Natural killer cell treated with Interleukin-12 subunit alpha and Interleukin-12 subunit beta and Interleukin-15 and Interleukin-18, amount 100 ng/mL, for 72 hours (primary cell): ENCODE results near the gene C1orf216. TPM values are rescaled to one million over a fixed set of nuclear protein-coding genes. Genes with fewer than 3 reads are reported as not detected.
"Not testable (repeated sequence)": the region's sequence is repeated elsewhere in the genome, so short reads cannot be mapped to it uniquely, and the experiment has no call there.

Experiments
- ATAC-seq, 2 donors: fragments of 150-1000 bp; cut with Tn5 transposase in 1 of 2; sonication (Bioruptor Pico), chemical (Tn5 transposase) in 1 of 2; 2 replicates each; pipeline ENCODE4 v1.10.0; 2021
- DNase-seq: peaks from one replicate; pipeline ENCODE4 v3.0.0; 2022; ENCODE audit warnings: low spot score
- H3K27ac Mint-ChIP-seq, 2 donors: 1 replicate in 1 of 2; 2 replicates in 1 of 2; pipeline ENCODE4 v1.8.0; 2022; ENCODE audit warnings: mixed read lengths in 2 of 2, mild to moderate bottlenecking in 1 of 2, moderate library complexity in 1 of 2
- H3K27me3 Mint-ChIP-seq, 2 donors: 1 replicate in 1 of 2; 2 replicates in 1 of 2; pipeline ENCODE4 v1.8.0; 2022; ENCODE audit warnings: mixed read lengths in 2 of 2
- H3K36me3 Mint-ChIP-seq: one replicate; pipeline ENCODE4 v1.8.0; 2022; ENCODE audit warnings: mixed read lengths
- H3K4me1 Mint-ChIP-seq, 2 donors: 1 replicate in 1 of 2; 2 replicates in 1 of 2; pipeline ENCODE4 v1.8.0; 2022; ENCODE audit warnings: low read depth in 2 of 2, mixed read lengths in 2 of 2, mild to moderate bottlenecking in 1 of 2
- H3K4me3 Mint-ChIP-seq: one replicate; pipeline ENCODE4 v1.8.0; 2022; ENCODE audit warnings: mixed read lengths
- H3K9me3 Mint-ChIP-seq: 2 replicates; pipeline ENCODE4 v1.8.0; 2022; ENCODE audit warnings: mixed read lengths
- total RNA-seq, 2 donors: library from RNA; stranded (reverse); gene quantifications; one replicate each; pipeline ENCODE4 v1.2.3, GENCODE V29; 2022

The C1orf216 gene
- total RNA-seq, 2 donors from 2014 or later, result 15.9 to 41.1 TPM

GRCh38 chr1:35717911-35718476 lies 690 bp downstream of the C1orf216 start:
- Mint-ChIP-seq H3K9me3 (no peaks in the 10 kb centered on the region), H3K4me1 (peaks cover 38 to 41% of the 10 kb centered on the region in 2 donors), H3K36me3 (peaks cover 6% of the 10 kb centered on the region), H3K27me3 (no peaks in the 10 kb centered on the region), H3K27ac (peak overlapping the region; percentile 32 to 86), H3K4me3 (peak overlapping the region; percentile 94)
- DNase-seq, result no peak
- no peak for ATAC-seq

- Mint-ChIP-seq H3K27ac (peak overlapping the region; percentile 3 to 19), H3K4me3 (peak overlapping the region; percentile 45)
These were observed 3.1 kb downstream of the C1orf216 start for GRCh38 chr1:35715568-35716002.

GRCh38 chr1:35714921-35715567 lies 3.6 kb downstream of the C1orf216 start:
- ATAC-seq, result no peak
- no peak for DNase-seq
- Mint-ChIP-seq H3K4me3 (peak overlapping the region; percentile 45), H3K36me3 (peaks cover 6% of the 10 kb centered on the region), H3K9me3 (no peaks in the 10 kb centered on the region), H3K27me3 (no peaks in the 10 kb centered on the region), H3K27ac (peak overlapping the region; percentile 3 to 19), H3K4me1 (peaks cover 38 to 41% of the 10 kb centered on the region in 2 donors)

More at GRCh38 chr1:35715568-35716002, 3.1 kb downstream of the C1orf216 start:
- DNase-seq, result peak; percentile 70
- H3K27me3 Mint-ChIP-seq, result no peaks in the 10 kb centered on the region
- H3K36me3 Mint-ChIP-seq, result peaks cover 6% of the 10 kb centered on the region
- H3K4me1 Mint-ChIP-seq, result peaks cover 38 to 41% of the 10 kb centered on the region in 2 donors
- peak; percentile 62 to 64 for ATAC-seq
- H3K9me3 Mint-ChIP-seq, result no peaks in the 10 kb centered on the region

GRCh38 chr1:35711098-35711497 lies 7.6 kb downstream of the C1orf216 start:
- H3K27ac Mint-ChIP-seq, ATAC-seq, H3K36me3 Mint-ChIP-seq, H3K27me3 Mint-ChIP-seq, H3K9me3 Mint-ChIP-seq, DNase-seq, H3K4me3 Mint-ChIP-seq: not testable (repeated sequence)
- peaks cover 33 to 36% of the 10 kb centered on the region in 2 donors for H3K4me1 Mint-ChIP-seq

GRCh38 chr1:35708952-35709351 lies 9.7 kb downstream of the C1orf216 start:
- Mint-ChIP-seq H3K27me3 (peaks cover 8% of the 10 kb centered on the region in 2 donors), H3K36me3 (no peaks in the 10 kb centered on the region), H3K4me3 (peak overlapping the region; percentile 78), H3K4me1 (peaks cover 20 to 21% of the 10 kb centered on the region in 2 donors), H3K9me3 (no peaks in the 10 kb centered on the region), H3K27ac (no peak overlapping the region)
- ATAC-seq, result no peak
- no peak for DNase-seq

- H3K27ac Mint-ChIP-seq, result no peak overlapping the region
- no peak for DNase-seq
- peaks cover 8% of the 10 kb centered on the region in 2 donors for H3K27me3 Mint-ChIP-seq
- peaks cover 20 to 21% of the 10 kb centered on the region in 2 donors for H3K4me1 Mint-ChIP-seq
- ATAC-seq, result peak; percentile 67 to 69
- no peaks in the 10 kb centered on the region for H3K9me3 Mint-ChIP-seq
- no peaks in the 10 kb centered on the region for H3K36me3 Mint-ChIP-seq
- peak overlapping the region; percentile 78 for H3K4me3 Mint-ChIP-seq
These were observed 10.2 kb downstream of the C1orf216 start for GRCh38 chr1:35708441-35708921.

GRCh38 chr1:35707601-35708440 lies 10.9 kb downstream of the C1orf216 start:
- peak overlapping the region in 1 of 2 donors; percentile 40 for H3K27ac Mint-ChIP-seq
- H3K36me3 Mint-ChIP-seq, result no peaks in the 10 kb centered on the region
- peak overlapping the region; percentile 84 for H3K4me3 Mint-ChIP-seq
- peaks cover 8% of the 10 kb centered on the region in 2 donors for H3K27me3 Mint-ChIP-seq
- DNase-seq (no peak), ATAC-seq (peak; percentile 64 to 69)
- no peaks in the 10 kb centered on the region for H3K9me3 Mint-ChIP-seq
- peaks cover 20 to 21% of the 10 kb centered on the region in 2 donors for H3K4me1 Mint-ChIP-seq

GRCh38 chr1:35706846-35707600 lies 11.7 kb downstream of the C1orf216 start:
- H3K36me3 Mint-ChIP-seq, result no peaks in the 10 kb centered on the region
- peak; percentile 32 to 52 for ATAC-seq
- H3K9me3 Mint-ChIP-seq, result no peaks in the 10 kb centered on the region
- H3K27me3 Mint-ChIP-seq, result peaks cover 8 to 10% of the 10 kb centered on the region in 2 donors
- peak overlapping the region; percentile 84 for H3K4me3 Mint-ChIP-seq
- no peak for DNase-seq
- H3K4me1 Mint-ChIP-seq, result peaks cover 20 to 21% of the 10 kb centered on the region in 2 donors
- H3K27ac Mint-ChIP-seq, result peak overlapping the region in 1 of 2 donors; percentile 40

GRCh38 chr1:35702508-35702907 lies 16.2 kb downstream of the C1orf216 start:
- no peak for DNase-seq
- Mint-ChIP-seq H3K4me3 (no peak overlapping the region), H3K27ac (no peak overlapping the region), H3K27me3 (peaks cover 26 to 45% of the 10 kb centered on the region in 2 donors), H3K4me1 (peaks cover 9 to 16% of the 10 kb centered on the region in 2 donors), H3K36me3 (no peaks in the 10 kb centered on the region), H3K9me3 (no peaks in the 10 kb centered on the region)
- ATAC-seq, result no peak

- not testable (repeated sequence) for H3K4me3 Mint-ChIP-seq, H3K4me1 Mint-ChIP-seq, DNase-seq, H3K27ac Mint-ChIP-seq, H3K36me3 Mint-ChIP-seq, ATAC-seq, H3K9me3 Mint-ChIP-seq
- H3K27me3 Mint-ChIP-seq, result peaks cover 30 to 43% of the 10 kb centered on the region in 2 donors
These were observed 19.5 kb downstream of the C1orf216 start for GRCh38 chr1:35699152-35699551.

GRCh38 chr1:35692317-35692716 lies 26.4 kb downstream of the C1orf216 start:
- ATAC-seq (no peak), DNase-seq (no peak)
- H3K27ac Mint-ChIP-seq, result no peak overlapping the region
- H3K4me1 Mint-ChIP-seq, result no peaks in the 10 kb centered on the region
- H3K36me3 Mint-ChIP-seq, result no peaks in the 10 kb centered on the region
- no peaks in the 10 kb centered on the region for H3K9me3 Mint-ChIP-seq
- H3K4me3 Mint-ChIP-seq, result no peak overlapping the region
- peaks cover 20% of the 10 kb centered on the region in 2 donors for H3K27me3 Mint-ChIP-seq

GRCh38 chr1:35691571-35692220 lies 27.0 kb downstream of the C1orf216 start:
- H3K9me3 Mint-ChIP-seq, result no peaks in the 10 kb centered on the region
- peaks cover 20 to 22% of the 10 kb centered on the region in 2 donors for H3K27me3 Mint-ChIP-seq
- H3K4me3 Mint-ChIP-seq, result no peak overlapping the region
- ATAC-seq (no peak), DNase-seq (no peak)
- no peak overlapping the region for H3K27ac Mint-ChIP-seq
- no peaks in the 10 kb centered on the region for H3K36me3 Mint-ChIP-seq
- H3K4me1 Mint-ChIP-seq, result no peaks in the 10 kb centered on the region

GRCh38 chr1:35691080-35691479 lies 27.6 kb downstream of the C1orf216 start:
- ATAC-seq (no peak), DNase-seq (no peak)
- Mint-ChIP-seq H3K36me3 (no peaks in the 10 kb centered on the region), H3K4me3 (no peak overlapping the region), H3K9me3 (no peaks in the 10 kb centered on the region), H3K27me3 (peaks cover 20% of the 10 kb centered on the region in 2 donors), H3K4me1 (no peaks in the 10 kb centered on the region), H3K27ac (no peak overlapping the region)
